Heart left ventricle (tissue), 13 donors: ENCODE measurements around the gene ADAM8.

Experiments used
- CTCF ChIP-seq, 12 donors: fragments of 200-600 bp; sonication (generic) in 4 of 12; IDR thresholded peaks; one replicate each; pipeline versions ENCODE4 v1.5.0 to v1.8.0; 2018 to 2022; ENCODE audit warnings: antibody characterized with exemption in 12 of 12, mild to moderate bottlenecking in 5 of 12
- POLR2A ChIP-seq, 2 donors: fragments of 450-650 bp; IDR thresholded peaks; one replicate each; pipeline ENCODE4 v1.6.1; 2017; ENCODE audit warnings: antibody characterized with exemption in 2 of 2, mild to moderate bottlenecking in 2 of 2, moderate library complexity in 2 of 2
- donor health status: ischemic (EF 13 %, LVEDD 7.1; RV severe dilation, severe dysfunction).
- donor health status: DM: no; HTN: yes; CAD: no.
- donor health status: DM: no; HTN: no; CAD: no.
- donor health status: ischemic (EF 25% LVEDD 6.9; RV normal size, moderate dysfunction).
- donor health status: ischemic (EF 25% LVEDD 5.7; RV mildly dilated, moderate dysfunction).
- donor health status: ischemic (EF 35%, LVEDD 5.7; RV mildly dilated, moderate dysfunction).
- donor health status: nonischemic (EF 11% LVEDD 7.7; RV severe dilation, severe dysfunction).
- donor health status: DM: yes; HTN: yes; CAD: no.
- donor health status: PGD.
- donor health status: ischemic (EF 29% LVEDD 5.4; RV normal size, mild dysfunction).
- donor health status: nonischemic (EF 23%, LVEDD 6.1; RV moderate dilation, normal function).

DNA sequence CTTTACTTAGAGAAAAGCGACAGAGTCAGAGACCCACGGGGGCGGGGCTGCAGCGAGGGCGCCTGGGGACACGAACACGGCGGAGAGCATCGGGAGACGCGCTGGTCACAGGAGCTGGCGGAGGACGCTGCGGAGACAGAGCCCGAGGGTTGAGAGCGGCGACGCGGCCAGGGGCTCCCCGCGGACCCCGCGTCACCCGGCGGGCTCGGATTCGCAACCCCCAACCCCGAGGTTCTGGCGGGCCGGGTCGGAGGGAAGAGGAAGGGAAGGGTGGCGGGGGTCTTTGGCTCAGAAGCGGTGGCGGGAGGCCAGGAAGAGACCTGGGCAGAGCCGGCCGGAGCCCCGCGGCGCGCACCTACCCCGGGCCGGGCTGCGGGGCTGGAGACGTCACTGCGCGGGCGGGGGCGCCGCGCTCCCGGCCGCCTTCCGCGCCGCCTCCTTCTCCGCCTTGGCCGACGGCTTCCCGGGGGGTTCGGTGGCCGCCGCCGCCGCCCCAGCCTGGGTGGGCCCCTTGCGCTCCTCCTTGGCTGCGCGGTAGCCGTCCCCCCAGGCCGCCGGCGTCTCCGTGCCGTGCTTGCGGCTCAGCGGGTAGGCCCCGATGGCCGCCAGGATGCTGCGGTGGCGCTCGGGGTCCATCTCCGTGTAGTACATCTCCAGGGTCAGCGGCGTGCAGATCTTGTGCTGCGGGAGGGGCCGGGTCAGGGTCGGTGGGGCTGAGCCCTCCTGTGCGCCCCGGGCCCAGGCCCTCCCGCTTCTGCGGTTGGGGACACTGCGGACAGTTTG, 49.0 kb upstream of the ADAM8 start:
- TF ChIP-seq POLR2A (IDR thresholded peaks at IDR 0.05), result no peak
- TF ChIP-seq CTCF (IDR thresholded peaks at IDR 0.05), result no peak
